Body of pancreas (tissue), 4 donors: ENCODE data around the gene GIPR. TPM values are rescaled to one million over a fixed set of nuclear protein-coding genes. Genes with fewer than 3 reads are reported as not detected.

Experiments
- ATAC-seq: fragments of 150-250 bp; one replicate; pipeline ENCODE4 v1.9.1; 2016
- DNase-seq, 4 donors: peaks; one replicate each; pipeline ENCODE4 v3.0.0-alpha.2; 2019
- H3K27ac ChIP-seq, 4 donors: fragments of 200-600 bp; sonication (generic); 1 replicate in 3 of 4; 2 replicates in 1 of 4; pipeline versions ENCODE4 v1.5.1 to v1.6.1; 2016 to 2019; ENCODE audit warnings: mild to moderate bottlenecking in 1 of 4, mixed read lengths in 1 of 4, moderate library complexity in 1 of 4
- H3K27me3 ChIP-seq, 2 donors: fragments of 200-600 bp; sonication (generic); one replicate each; pipeline ENCODE4 v1.6.0; 2016; ENCODE audit warnings: mild to moderate bottlenecking in 1 of 2
- H3K36me3 ChIP-seq, 2 donors: fragments of 200-600 bp; sonication (generic); replicated peaks in 1 of 2; 2 replicates each; pipeline ENCODE4 v1.5.1; 2016; ENCODE audit warnings: low read depth in 2 of 2; ENCODE audit not compliant: insufficient read depth in 1 of 2
- H3K4me1 ChIP-seq: fragments of 200-600 bp; sonication (generic); one replicate; pipeline ENCODE4 v1.6.0; 2016
- H3K4me3 ChIP-seq, 2 donors: fragments of 200-600 bp; sonication (generic); 1 replicate in 1 of 2; 2 replicates in 1 of 2; pipeline ENCODE4 v1.5.1; 2016 to 2019
- H3K9me3 ChIP-seq, 3 donors: fragments of 200-600 bp; sonication (generic); 1 replicate in 2 of 3; 2 replicates in 1 of 3; pipeline ENCODE4 v1.5.1; 2016
- POLR2A ChIP-seq, 3 donors: fragments of 450-650 bp; IDR thresholded peaks; one replicate each; pipeline ENCODE4 v1.6.1; 2016; ENCODE audit warnings: antibody characterized with exemption in 3 of 3, mild to moderate bottlenecking in 2 of 3
- WGBS, 2 donors: methylation state at CpG; one replicate each; pipeline ENCODE4 v1.1.5; 2017; 5-methylcytosine and 5-hydroxymethylcytosine counted together
- intact Hi-C: fragments of 100-400 bp; cut with DNase I; formaldehyde crosslinking; loops from one replicate; pipeline ENCODE4 v1.15.1; 2023
- microRNA counts, 2 donors: library from miRNA; unstranded; fragments of <30 nt; microRNA quantifications; one replicate each; lab custom pipeline; 2017
- microRNA-seq, 2 donors: library from miRNA; unstranded; fragments of <30 nt; microRNA quantifications; one replicate each; pipeline ENCODE4, GENCODE V29; 2016; ENCODE audit warnings: borderline number of aligned reads in 2 of 2, borderline replicate concordance in 2 of 2
- small RNA-seq: library from RNA; depleted of rRNA; stranded (forward); fragments of <200 nt; gene quantifications from one replicate; pipeline ENCODE3, GENCODE V24; 2016
- total RNA-seq, 2 donors: library from RNA; depleted of rRNA; stranded (reverse); fragments of >200 nt; gene quantifications; one replicate each; pipeline ENCODE4 v1.1.0, GENCODE V29; 2016
- TF ChIP-seq, protein P1 (sequence below), 7 experiments: fragments of 450-650 bp in 4 of 7; fragments of 200-600 bp in 3 of 7; sonication (generic) in 3 of 7; IDR thresholded peaks; one replicate each; pipeline ENCODE4 v1.5.1; 2016 to 2019; ENCODE audit warnings: antibody characterized with exemption in 7 of 7

GIPR gene
- total RNA-seq, 2 donors from 2014 or later = 3.9 to 9.2 TPM

DNA sequence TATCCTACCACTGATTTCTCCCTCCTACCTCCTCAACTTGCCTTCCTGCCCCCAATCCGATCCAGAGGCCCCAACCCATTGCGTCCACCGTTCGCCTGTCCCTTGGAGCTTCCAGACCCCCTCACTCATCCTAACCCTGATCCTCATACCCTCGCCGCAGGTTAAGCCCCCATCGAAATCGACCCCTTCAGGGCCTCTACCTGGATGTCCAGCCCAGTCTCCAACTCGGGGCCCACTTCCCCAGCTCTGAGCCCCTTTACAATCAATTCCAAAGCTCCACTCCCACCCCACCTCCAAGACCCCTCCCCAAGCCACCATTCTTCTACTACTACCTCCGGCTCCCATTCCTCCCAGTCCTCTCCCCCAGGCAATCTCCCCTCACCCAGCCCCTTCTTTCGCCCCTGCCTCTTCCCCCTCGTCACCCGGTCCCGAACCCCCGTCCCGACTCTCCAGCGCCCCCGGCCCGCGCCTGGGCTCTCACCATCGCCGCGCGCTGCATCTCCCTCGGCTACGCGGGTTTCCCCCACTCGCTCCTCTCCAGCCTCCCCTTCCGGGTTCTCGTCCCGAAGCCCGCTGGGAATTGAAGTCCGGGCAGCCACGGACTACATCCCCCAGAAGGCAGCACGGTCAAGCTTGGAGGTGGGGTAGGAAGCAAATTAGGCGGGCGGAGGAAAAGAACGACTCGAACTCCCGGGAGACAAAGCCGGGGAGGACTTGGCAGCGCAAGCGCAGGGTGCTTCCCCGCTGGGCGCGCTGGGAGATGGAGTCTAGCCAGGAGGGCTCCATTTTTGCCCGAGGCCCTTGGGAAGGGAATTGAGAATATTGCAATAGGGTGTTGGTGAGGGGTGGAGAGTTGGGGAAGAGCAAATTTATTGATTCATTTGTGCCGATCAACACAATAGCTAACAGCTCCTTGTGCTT lies 62.6 kb downstream of the GIPR start, which contains the start of gene FBXO46:
TSS of gene FBXO46 (minus strand) at position 529 of the 921 bp plus-strand sequence. CDS start 17,401 bp downstream, outside the sequence.
- peak within 1 kb of the TSS; percentile 28 to 82 (median 64) for H3K27ac ChIP-seq
- H3K4me1 ChIP-seq = peaks cover 32% of the 10 kb centered on the region
- intact Hi-C loops = no loop called here
- 0 to 1% methylated on average over 47 to 48 of the region's 48 CpGs for WGBS, 2 donors
- H3K27me3 ChIP-seq = no peaks in the 10 kb centered on the region
- no peaks in the 10 kb centered on the region for H3K36me3 ChIP-seq
- DNase-seq (peak; percentile 97 to 99 (median 98)), ATAC-seq (peak; percentile 99)
- TF ChIP-seq, protein P1, sequence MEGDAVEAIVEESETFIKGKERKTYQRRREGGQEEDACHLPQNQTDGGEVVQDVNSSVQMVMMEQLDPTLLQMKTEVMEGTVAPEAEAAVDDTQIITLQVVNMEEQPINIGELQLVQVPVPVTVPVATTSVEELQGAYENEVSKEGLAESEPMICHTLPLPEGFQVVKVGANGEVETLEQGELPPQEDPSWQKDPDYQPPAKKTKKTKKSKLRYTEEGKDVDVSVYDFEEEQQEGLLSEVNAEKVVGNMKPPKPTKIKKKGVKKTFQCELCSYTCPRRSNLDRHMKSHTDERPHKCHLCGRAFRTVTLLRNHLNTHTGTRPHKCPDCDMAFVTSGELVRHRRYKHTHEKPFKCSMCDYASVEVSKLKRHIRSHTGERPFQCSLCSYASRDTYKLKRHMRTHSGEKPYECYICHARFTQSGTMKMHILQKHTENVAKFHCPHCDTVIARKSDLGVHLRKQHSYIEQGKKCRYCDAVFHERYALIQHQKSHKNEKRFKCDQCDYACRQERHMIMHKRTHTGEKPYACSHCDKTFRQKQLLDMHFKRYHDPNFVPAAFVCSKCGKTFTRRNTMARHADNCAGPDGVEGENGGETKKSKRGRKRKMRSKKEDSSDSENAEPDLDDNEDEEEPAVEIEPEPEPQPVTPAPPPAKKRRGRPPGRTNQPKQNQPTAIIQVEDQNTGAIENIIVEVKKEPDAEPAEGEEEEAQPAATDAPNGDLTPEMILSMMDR (IDR thresholded peaks at IDR 0.05) = peak in 2 of 7 experiments; percentile 6 to 22
- peak; percentile 13 to 85 (median 80) for TF ChIP-seq POLR2A (IDR thresholded peaks at IDR 0.05)
- H3K4me3 ChIP-seq = peak within 1 kb of the TSS; percentile 50 to 67
- no peaks in the 10 kb centered on the region for H3K9me3 ChIP-seq

MicroRNAs encoded within 50 kb of the gene (microRNA counts, 767-probe panel; counts per million panel counts)
- microRNA hsa-miR-330-3p (lab: Ali Mortazavi, UCI) = 0 to 736 counts per million in 2 donors
- 0 to 736 counts per million in 2 donors for microRNA hsa-miR-330-5p (lab: Ali Mortazavi, UCI)
- 0 to 736 counts per million in 2 donors for microRNA hsa-miR-642a-5p (lab: Ali Mortazavi, UCI)
- microRNA hsa-miR-642b-3p (lab: Ali Mortazavi, UCI) = 0 to 736 counts per million in 2 donors

Small RNA genes lying within 50 kb of the gene (microRNA-seq; reads per million reads assigned to microRNA genes)
- gene MIR330 (73.2 to 86.1 reads per million in 2 donors), gene MIR642A (0 reads per million in 2 donors), gene MIR642B (0 reads per million in 2 donors)

Small RNA genes lying within 50 kb of the gene (small RNA-seq; reads per million reads assigned to genes)
- gene MIR642A = not detected
- gene RN7SL836P = not detected

Other genes starting within 250 kb of the GIPR start
- gene ERCC1, start 244.3 kb upstream of the GIPR start, total RNA-seq = 10 to 100 TPM; 91.3 to 97.9 TPM
- 10 to 100 TPM in 1 of 2 donors, 1 to 10 TPM in 1; 4.2 to 84.7 TPM for gene FOSB, start 200.2 kb upstream of the GIPR start, total RNA-seq
- gene RTN2, start 171.2 kb upstream of the GIPR start, total RNA-seq = 1 to 10 TPM; 2.9 to 5.6 TPM
- gene PPM1N, start 169.8 kb upstream of the GIPR start, total RNA-seq = not detected
- 10 to 100 TPM; 27.0 to 29.7 TPM for gene VASP, start 160.7 kb upstream of the GIPR start, total RNA-seq
- gene OPA3, start 83.4 kb upstream of the GIPR start, total RNA-seq = 10 to 100 TPM in 1 of 2 donors, 1 to 10 TPM in 1; 4.2 to 22.7 TPM
- 1 to 10 TPM in 1 of 2 donors, under 1 TPM in 1; 0.99 to 1.3 TPM for gene GPR4, start 66.0 kb upstream of the GIPR start, total RNA-seq
- 10 to 100 TPM; 25.7 to 60.6 TPM for gene EML2, start 28.8 kb upstream of the GIPR start, total RNA-seq
- gene SNRPD2, start 23.7 kb downstream of the GIPR start, total RNA-seq = 10 to 100 TPM; 25.1 to 66.4 TPM
- gene QPCTL, start 24.4 kb downstream of the GIPR start, total RNA-seq = 1 to 10 TPM; 2.1 to 4.0 TPM
- 10 to 100 TPM in 1 of 2 donors, 1 to 10 TPM in 1; 7.8 to 11.9 TPM for gene FBXO46, start 62.7 kb downstream of the GIPR start, total RNA-seq
- not detected for gene MEIOSIN, start 65.2 kb downstream of the GIPR start, total RNA-seq
- gene SIX5, start 101.0 kb downstream of the GIPR start, total RNA-seq = 10 to 100 TPM; 21.0 to 60.3 TPM
- gene DMPK, start 114.3 kb downstream of the GIPR start, total RNA-seq = 10 to 100 TPM; 57.9 to 81.4 TPM
- gene DMWD, start 124.6 kb downstream of the GIPR start, total RNA-seq = 10 to 100 TPM; 19.7 to 20.4 TPM
- under 1 TPM in 1 of 2 donors, not detected in 1; 0.33 TPM for gene RSPH6A, start 147.1 kb downstream of the GIPR start, total RNA-seq
- gene SYMPK, start 194.9 kb downstream of the GIPR start, total RNA-seq = 10 to 100 TPM; 23.3 to 32.3 TPM
- gene FOXA3, start 196.1 kb downstream of the GIPR start, total RNA-seq = 10 to 100 TPM in 1 of 2 donors, 1 to 10 TPM in 1; 3.0 to 16.3 TPM
- 10 to 100 TPM; 24.1 to 25.1 TPM for gene IRF2BP1, start 217.9 kb downstream of the GIPR start, total RNA-seq
- gene MYPOP, start 234.4 kb downstream of the GIPR start, total RNA-seq = 10 to 100 TPM in 1 of 2 donors, 1 to 10 TPM in 1; 6.7 to 13.5 TPM
- gene NANOS2, start 246.6 kb downstream of the GIPR start, total RNA-seq = not detected